ENCODE results near the gene GNB3.

GNB3 gene

GRCh38 chr12:6820166-6820565, 20.6 kb upstream of the GNB3 start:
- TF ChIP-seq, protein P1, sequence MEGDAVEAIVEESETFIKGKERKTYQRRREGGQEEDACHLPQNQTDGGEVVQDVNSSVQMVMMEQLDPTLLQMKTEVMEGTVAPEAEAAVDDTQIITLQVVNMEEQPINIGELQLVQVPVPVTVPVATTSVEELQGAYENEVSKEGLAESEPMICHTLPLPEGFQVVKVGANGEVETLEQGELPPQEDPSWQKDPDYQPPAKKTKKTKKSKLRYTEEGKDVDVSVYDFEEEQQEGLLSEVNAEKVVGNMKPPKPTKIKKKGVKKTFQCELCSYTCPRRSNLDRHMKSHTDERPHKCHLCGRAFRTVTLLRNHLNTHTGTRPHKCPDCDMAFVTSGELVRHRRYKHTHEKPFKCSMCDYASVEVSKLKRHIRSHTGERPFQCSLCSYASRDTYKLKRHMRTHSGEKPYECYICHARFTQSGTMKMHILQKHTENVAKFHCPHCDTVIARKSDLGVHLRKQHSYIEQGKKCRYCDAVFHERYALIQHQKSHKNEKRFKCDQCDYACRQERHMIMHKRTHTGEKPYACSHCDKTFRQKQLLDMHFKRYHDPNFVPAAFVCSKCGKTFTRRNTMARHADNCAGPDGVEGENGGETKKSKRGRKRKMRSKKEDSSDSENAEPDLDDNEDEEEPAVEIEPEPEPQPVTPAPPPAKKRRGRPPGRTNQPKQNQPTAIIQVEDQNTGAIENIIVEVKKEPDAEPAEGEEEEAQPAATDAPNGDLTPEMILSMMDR (conservative IDR thresholded peaks at IDR 0.05; ENCODE audit: low read depth, low read length) = no peak
- Histone ChIP-seq H3K27me3 (ENCODE audit: insufficient read depth, low read depth) (peaks cover 48% of the 10 kb centered on the region), H3K4me3 (IDR thresholded peaks at IDR 0.05; ENCODE audit: insufficient read depth, low read depth, low read length) (no peak overlapping the region), H3K4me1 (ENCODE audit: low read depth, poor library complexity, severe bottlenecking) (no peaks in the 10 kb centered on the region), H3K4me2 (no peak overlapping the region), H3K9ac (no peak overlapping the region), H3K27ac (no peak overlapping the region), H2AFZ (ENCODE audit: low read depth) (no peak overlapping the region), H3K79me2 (ENCODE audit: insufficient read depth, low read depth) (no peaks in the 10 kb centered on the region), H3K36me3 (ENCODE audit: insufficient read depth) (no peaks in the 10 kb centered on the region), H4K20me1 (ENCODE audit: insufficient read depth) (no peaks in the 10 kb centered on the region)

DNA sequence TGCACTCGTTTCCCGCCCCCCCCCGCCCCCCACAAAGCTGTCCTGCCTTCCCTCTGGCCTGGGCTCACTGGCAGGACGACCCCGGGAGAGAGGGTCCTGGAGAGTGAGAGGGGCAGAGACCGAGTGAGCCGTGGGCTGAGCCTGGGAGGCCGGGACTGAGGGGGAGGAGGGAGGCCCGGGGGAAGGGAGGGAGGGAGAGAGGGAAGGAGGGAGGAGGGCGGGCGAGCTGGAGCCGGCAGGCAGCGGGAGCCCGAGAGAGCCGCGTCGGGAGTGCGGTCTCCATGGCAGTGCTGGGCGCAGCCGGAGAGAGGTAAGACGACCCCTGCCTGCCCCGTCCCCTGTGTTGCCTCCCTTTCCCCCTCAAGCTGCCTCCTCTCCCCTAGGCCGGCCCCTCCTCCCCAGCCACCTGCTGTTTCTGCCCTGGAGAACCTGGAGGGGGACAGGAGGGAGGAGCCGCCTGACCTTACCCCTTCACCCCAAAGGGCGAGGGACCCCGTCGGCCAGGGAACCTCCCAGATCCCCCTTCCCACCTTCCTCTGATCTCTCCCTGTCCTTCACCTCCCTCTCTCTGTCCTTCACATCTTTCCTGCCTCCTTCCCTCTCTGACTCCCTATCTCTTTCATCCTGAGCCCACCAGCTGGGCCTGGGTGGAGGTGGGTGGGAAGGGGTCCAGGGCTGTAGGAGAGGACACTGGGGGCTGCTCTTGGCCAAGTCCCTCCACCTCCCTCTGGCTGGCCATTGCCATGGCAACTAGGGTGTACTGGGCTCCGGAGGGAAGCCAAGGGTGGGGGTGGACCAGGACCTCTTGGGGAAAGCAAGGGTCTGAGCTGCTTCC, 18.9 kb upstream of the GNB3 start, which contains the start of gene GPR162:
GPR162 (plus strand) TSS at position 231 of the 835 bp plus-strand sequence. CDS start 2,078 bp downstream, outside the sequence.
- H3K9ac ChIP-seq = no peak within 1 kb of the TSS
- no peak within 1 kb of the TSS for H2AFZ ChIP-seq (ENCODE audit: low read depth)
- H3K27me3 ChIP-seq (ENCODE audit: insufficient read depth, low read depth) = peaks cover 60% of the 10 kb centered on the region
- H3K4me1 ChIP-seq (ENCODE audit: low read depth, poor library complexity, severe bottlenecking) = peaks cover 6% of the 10 kb centered on the region
- no peak within 1 kb of the TSS for H3K4me2 ChIP-seq
- H3K36me3 ChIP-seq (ENCODE audit: insufficient read depth) = no peaks in the 10 kb centered on the region
- H3K79me2 ChIP-seq (ENCODE audit: insufficient read depth, low read depth) = no peaks in the 10 kb centered on the region
- H3K4me3 ChIP-seq (IDR thresholded peaks at IDR 0.05; ENCODE audit: insufficient read depth, low read depth, low read length) = no peak within 1 kb of the TSS
- no peaks in the 10 kb centered on the region for H4K20me1 ChIP-seq (ENCODE audit: insufficient read depth)
- TF ChIP-seq, protein P1 (conservative IDR thresholded peaks at IDR 0.05; ENCODE audit: low read depth, low read length) = no peak
- no peak within 1 kb of the TSS for H3K27ac ChIP-seq

GRCh38 chr12:6822426-6823135, 18.1 kb upstream of the GNB3 start:
- no peak overlapping the region for H2AFZ ChIP-seq (ENCODE audit: low read depth)
- H4K20me1 ChIP-seq (ENCODE audit: insufficient read depth) = no peaks in the 10 kb centered on the region
- H3K4me3 ChIP-seq (IDR thresholded peaks at IDR 0.05; ENCODE audit: insufficient read depth, low read depth, low read length) = no peak overlapping the region
- TF ChIP-seq, protein P1 (conservative IDR thresholded peaks at IDR 0.05; ENCODE audit: low read depth, low read length) = no peak
- H3K27me3 ChIP-seq (ENCODE audit: insufficient read depth, low read depth) = peaks cover 66% of the 10 kb centered on the region
- H3K79me2 ChIP-seq (ENCODE audit: insufficient read depth, low read depth) = no peaks in the 10 kb centered on the region
- no peak overlapping the region for H3K27ac ChIP-seq
- no peaks in the 10 kb centered on the region for H3K36me3 ChIP-seq (ENCODE audit: insufficient read depth)
- H3K4me2 ChIP-seq = no peak overlapping the region
- H3K4me1 ChIP-seq (ENCODE audit: low read depth, poor library complexity, severe bottlenecking) = peaks cover 6% of the 10 kb centered on the region
- H3K9ac ChIP-seq = no peak overlapping the region

DNA sequence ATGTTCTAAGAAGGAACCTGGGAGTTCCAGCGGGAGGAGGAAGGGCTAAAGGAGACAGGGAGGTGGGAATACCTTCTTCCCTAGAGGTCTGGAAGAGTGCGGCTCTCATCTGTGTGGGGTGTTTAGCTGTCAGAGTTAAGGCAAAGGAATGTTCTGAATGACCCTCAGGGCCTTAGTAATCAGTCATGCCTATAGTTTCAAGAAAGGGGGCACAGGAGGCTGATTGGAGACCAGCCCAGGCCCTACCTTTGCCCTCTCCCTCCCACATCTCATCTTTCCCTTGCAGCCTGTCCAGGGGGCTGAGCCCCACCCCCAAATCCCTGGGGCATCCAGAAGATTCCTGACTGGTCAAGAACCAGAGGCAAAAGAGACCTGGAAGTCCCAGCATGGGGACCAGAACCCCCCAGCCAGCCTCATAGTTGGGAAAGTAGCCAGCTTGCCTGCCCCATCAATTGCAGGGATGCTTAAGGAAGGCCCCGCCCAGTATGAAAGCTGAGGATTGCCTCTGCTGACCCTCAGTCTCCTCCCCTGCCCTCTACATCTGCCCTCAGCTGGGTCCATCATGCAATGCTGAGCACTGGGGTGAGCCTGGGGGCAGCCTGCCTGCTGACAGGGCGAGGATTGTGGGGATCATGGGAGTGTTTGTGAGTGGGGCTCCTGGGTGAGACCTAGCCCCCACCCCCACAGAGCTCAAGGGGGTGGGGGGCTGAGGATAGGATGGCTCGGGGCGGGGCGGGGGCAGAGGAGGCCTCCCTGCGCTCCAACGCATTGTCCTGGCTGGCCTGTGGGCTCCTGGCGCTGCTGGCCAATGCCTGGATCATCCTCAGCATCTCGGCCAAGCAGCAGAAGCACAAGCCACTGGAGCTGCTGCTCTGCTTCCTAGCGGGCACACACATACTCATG, 17.3 kb upstream of the GNB3 start:
- H3K27me3 ChIP-seq (ENCODE audit: insufficient read depth, low read depth) = peaks cover 66% of the 10 kb centered on the region

More for the DNA sequence above, 17.3 kb upstream of the GNB3 start:
- Histone ChIP-seq H2AFZ (ENCODE audit: low read depth) (no peak overlapping the region), H3K79me2 (ENCODE audit: insufficient read depth, low read depth) (no peaks in the 10 kb centered on the region), H3K36me3 (ENCODE audit: insufficient read depth) (no peaks in the 10 kb centered on the region), H4K20me1 (ENCODE audit: insufficient read depth) (no peaks in the 10 kb centered on the region), H3K9ac (no peak overlapping the region), H3K4me3 (IDR thresholded peaks at IDR 0.05; ENCODE audit: insufficient read depth, low read depth, low read length) (no peak overlapping the region), H3K4me1 (ENCODE audit: low read depth, poor library complexity, severe bottlenecking) (peaks cover 6% of the 10 kb centered on the region), H3K4me2 (no peak overlapping the region), H3K27ac (no peak overlapping the region)
- TF ChIP-seq, protein P1 (conservative IDR thresholded peaks at IDR 0.05; ENCODE audit: low read depth, low read length) = no peak
